GM23338 (cell line): ENCODE data around the gene ATP5PO. TPM values are rescaled to one million over a fixed set of nuclear protein-coding genes. Genes with fewer than 3 reads are reported as not detected.
"Not testable (repeated sequence)": the region's sequence is repeated elsewhere in the genome, so short reads cannot be mapped to it uniquely, and the experiment has no call there.

Source experiments
- ATAC-seq: fragments of 200-7000 bp; cut with Tn5 transposase; 3 replicates; pipeline ENCODE4 v1.9.1; 2020
- DNase-seq: peaks from one replicate; pipeline ENCODE4 v3.0.0-alpha.2; 2015; ENCODE audit warnings: low spot score
- H2AFZ ChIP-seq: fragments of 200-600 bp; sonication (generic); 2 replicates; pipeline ENCODE4 v1.8.0; 2016; ENCODE audit warnings: antibody characterized with exemption, mild to moderate bottlenecking, moderate library complexity
- H3F3A ChIP-seq: fragments of 200-600 bp; sonication (generic); replicated peaks from 2 replicates; pipeline ENCODE4 v1.8.0; 2017; ENCODE audit warnings: antibody characterized with exemption, mixed run types, low read depth
- H3K27ac ChIP-seq: fragments of 200-600 bp; sonication (generic); 2 replicates; pipeline ENCODE4 v1.6.1; 2016; ENCODE audit warnings: low read depth
- H3K27me3 ChIP-seq: fragments of 200-600 bp; sonication (generic); 2 replicates; pipeline ENCODE4 v1.8.0; 2016; ENCODE audit warnings: mild to moderate bottlenecking, mixed run types, moderate library complexity; ENCODE audit not compliant: insufficient read depth
- H3K36me3 ChIP-seq: fragments of 200-600 bp; sonication (generic); 2 replicates; pipeline ENCODE4 v1.8.0; 2016; ENCODE audit warnings: mild to moderate bottlenecking; ENCODE audit not compliant: insufficient read depth
- H3K4me1 ChIP-seq: fragments of 200-600 bp; sonication (generic); 2 replicates; pipeline ENCODE4 v1.8.0; 2016; ENCODE audit warnings: mild to moderate bottlenecking, moderate library complexity; ENCODE audit not compliant: insufficient read depth
- H3K4me2 ChIP-seq: fragments of 200-600 bp; sonication (generic); 2 replicates; pipeline ENCODE4 v1.7.1; 2017; ENCODE audit warnings: mixed run types
- H3K4me3 ChIP-seq: fragments of 200-600 bp; sonication (generic); 2 replicates; pipeline ENCODE4 v1.6.1; 2016; ENCODE audit warnings: mixed run types
- H3K79me2 ChIP-seq: fragments of 200-600 bp; sonication (generic); replicated peaks from 2 replicates; pipeline ENCODE4 v1.8.0; 2017; ENCODE audit warnings: mild to moderate bottlenecking; ENCODE audit not compliant: insufficient read depth
- H3K9me2 ChIP-seq: fragments of 200-600 bp; sonication (generic); 2 replicates; pipeline ENCODE4 v1.8.0; 2017; ENCODE audit not compliant: insufficient read depth
- H4K20me1 ChIP-seq: fragments of 200-600 bp; sonication (generic); replicated peaks from 2 replicates; pipeline ENCODE4 v1.8.0; 2017; ENCODE audit warnings: mild to moderate bottlenecking; ENCODE audit not compliant: insufficient read depth
- H3K27ac Mint-ChIP-seq: 2 replicates; pipeline ENCODE4 v1.8.0; 2020; ENCODE audit warnings: inconsistent platforms, mild to moderate bottlenecking, moderate library complexity, mixed read lengths
- H3K27me3 Mint-ChIP-seq: 3 replicates; pipeline ENCODE4 v1.8.0; 2022; ENCODE audit warnings: low read depth, mild to moderate bottlenecking, moderate library complexity, mixed read lengths, inconsistent platforms; ENCODE audit not compliant: insufficient read depth, poor library complexity
- H3K36me3 Mint-ChIP-seq: 3 replicates; pipeline ENCODE4 v1.8.0; 2021; ENCODE audit warnings: low read depth, mild to moderate bottlenecking, inconsistent platforms, moderate library complexity, mixed read lengths
- H3K4me1 Mint-ChIP-seq: 3 replicates; pipeline ENCODE4 v1.8.0; 2020; ENCODE audit warnings: mild to moderate bottlenecking, inconsistent platforms, mixed read lengths
- H3K4me3 Mint-ChIP-seq: 3 replicates; pipeline ENCODE4 v1.8.0; 2021; ENCODE audit warnings: moderate library complexity, mild to moderate bottlenecking, inconsistent platforms, mixed read lengths
- H3K9me3 Mint-ChIP-seq: 3 replicates; pipeline ENCODE4 v1.8.0; 2020; ENCODE audit warnings: moderate library complexity, mild to moderate bottlenecking, inconsistent platforms, mixed read lengths
- CREB1 ChIP-seq: fragments of 250-450 bp; sonication (Bioruptor Pico); IDR thresholded peaks from 2 replicates; pipeline ENCODE4 v1.5.0; 2020; ENCODE audit warnings: low read depth, mild to moderate bottlenecking, moderate library complexity
- EZH2 ChIP-seq: fragments of 200-600 bp; sonication (generic); IDR thresholded peaks from one replicate; pipeline ENCODE4 v1.8.0; 2017; ENCODE audit warnings: antibody characterized with exemption, mild to moderate bottlenecking, low read depth; ENCODE audit not compliant: unreplicated experiment
- EZH2phosphoT487 ChIP-seq: fragments of 200-600 bp; sonication (generic); IDR thresholded peaks from one replicate; pipeline ENCODE4 v1.8.1; 2018; ENCODE audit warnings: antibody characterized with exemption; ENCODE audit not compliant: unreplicated experiment
- JUNB ChIP-seq: IDR thresholded peaks from one replicate; pipeline ENCODE4 v1.6.1; 2016; ENCODE audit warnings: antibody characterized with exemption; ENCODE audit not compliant: unreplicated experiment
- NANOG ChIP-seq: IDR thresholded peaks from 2 replicates; pipeline ENCODE4 v1.6.1; 2016; ENCODE audit warnings: antibody characterized with exemption, borderline replicate concordance
- POLR2AphosphoS5 ChIP-seq: IDR thresholded peaks from 2 replicates; pipeline ENCODE4 v1.6.1; 2016; ENCODE audit warnings: antibody characterized with exemption, low read depth
- STAT1 ChIP-seq: IDR thresholded peaks from one replicate; pipeline ENCODE4 v1.6.1; 2016; ENCODE audit warnings: antibody characterized with exemption; ENCODE audit not compliant: unreplicated experiment
- ZNF114 ChIP-seq: fragments of 250-450 bp; sonication (Bioruptor Pico); IDR thresholded peaks from 2 replicates; pipeline ENCODE4 v1.5.0; 2020; ENCODE audit warnings: mild to moderate bottlenecking, moderate library complexity
- ZNF331 ChIP-seq: fragments of 250-450 bp; sonication (Bioruptor Pico); IDR thresholded peaks from 2 replicates; pipeline ENCODE4 v1.5.0; 2020; ENCODE audit warnings: low read depth, mild to moderate bottlenecking, moderate library complexity
- polyA plus RNA-seq: library from polyadenylated mRNA; unstranded; fragments of >200 nt; fragmentation: Nextera tagmentation; extraction: Ambion mirVana; gene quantifications from 2 replicates; pipeline ENCODE4 v1.2.1, GENCODE V29; 2016
- total RNA-seq: library from RNA; depleted of rRNA; stranded (reverse); fragments of >200 nt; shearing (Covaris generic); gene quantifications from 2 replicates; pipeline ENCODE4 v1.2.3, GENCODE V29; 2014
- TF ChIP-seq, protein P1 (sequence below): IDR thresholded peaks from one replicate; pipeline ENCODE4 v1.6.1; 2018; ENCODE audit warnings: antibody characterized with exemption; ENCODE audit not compliant: unreplicated experiment

The ATP5PO gene
- total and polyA plus RNA-seq, 2 experiments from 2014 or later = 244 to 522 TPM

DNA sequence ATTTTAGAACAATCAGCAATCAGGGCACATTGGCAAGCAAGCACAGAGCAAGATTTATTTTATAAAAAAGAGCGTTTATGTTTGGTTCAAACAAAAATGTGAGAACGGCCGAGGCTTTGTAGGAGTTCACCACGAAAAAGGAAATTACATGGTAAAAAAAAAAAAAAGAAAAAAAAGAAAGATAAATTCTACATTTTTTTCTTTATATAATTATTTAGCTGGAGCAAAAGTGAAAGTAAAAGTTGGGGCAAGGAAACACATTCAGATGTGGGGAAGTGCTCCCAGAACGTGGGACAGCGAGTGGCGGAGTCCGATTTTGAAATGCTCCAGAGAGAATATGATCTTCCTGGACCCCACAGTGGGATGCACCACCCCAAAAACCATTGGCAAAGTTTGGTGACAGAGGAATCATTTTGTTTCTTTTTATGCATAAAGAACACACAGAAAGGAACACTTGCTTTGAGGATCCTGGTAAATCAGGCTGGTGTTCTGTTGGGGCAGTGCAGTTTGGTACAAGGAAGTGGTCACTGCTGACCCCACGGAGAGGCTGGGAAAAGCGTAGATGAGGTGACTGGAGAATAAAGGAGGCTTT, 16.3 kb upstream of the ATP5PO start:
- peaks cover 2% of the 10 kb centered on the region for H3K27me3 Mint-ChIP-seq
- peaks cover 17% of the 10 kb centered on the region for H3K4me1 ChIP-seq
- peak overlapping the region; percentile 91 for H3K27ac Mint-ChIP-seq
- no peaks in the 10 kb centered on the region for H3K27me3 ChIP-seq
- peaks cover 13% of the 10 kb centered on the region for H3K4me1 Mint-ChIP-seq
- no peak for DNase-seq
- peak overlapping the region; percentile 76 for H3K4me3 Mint-ChIP-seq
- peaks cover 11% of the 10 kb centered on the region for H3K9me3 Mint-ChIP-seq
- H3K9me2 ChIP-seq = peaks cover 3% of the 10 kb centered on the region; the same call in 1 of the 2 replicates
- no peak for ATAC-seq
- no peaks in the 10 kb centered on the region for H3K36me3 ChIP-seq
- H2AFZ ChIP-seq = no peak overlapping the region
- no peaks in the 10 kb centered on the region for H4K20me1 ChIP-seq
- TF ChIP-seq STAT1 = no peak
- TF ChIP-seq POLR2AphosphoS5 = no peak
- peak overlapping the region; percentile 70 for H3K27ac ChIP-seq
- no peaks in the 10 kb centered on the region for H3F3A ChIP-seq
- peaks cover 32% of the 10 kb centered on the region for H3K79me2 ChIP-seq
- peak overlapping the region; percentile 54 for H3K4me3 ChIP-seq
- peak overlapping the region; percentile 74 for H3K4me2 ChIP-seq
- H3K36me3 Mint-ChIP-seq = peaks cover 11% of the 10 kb centered on the region

DNA sequence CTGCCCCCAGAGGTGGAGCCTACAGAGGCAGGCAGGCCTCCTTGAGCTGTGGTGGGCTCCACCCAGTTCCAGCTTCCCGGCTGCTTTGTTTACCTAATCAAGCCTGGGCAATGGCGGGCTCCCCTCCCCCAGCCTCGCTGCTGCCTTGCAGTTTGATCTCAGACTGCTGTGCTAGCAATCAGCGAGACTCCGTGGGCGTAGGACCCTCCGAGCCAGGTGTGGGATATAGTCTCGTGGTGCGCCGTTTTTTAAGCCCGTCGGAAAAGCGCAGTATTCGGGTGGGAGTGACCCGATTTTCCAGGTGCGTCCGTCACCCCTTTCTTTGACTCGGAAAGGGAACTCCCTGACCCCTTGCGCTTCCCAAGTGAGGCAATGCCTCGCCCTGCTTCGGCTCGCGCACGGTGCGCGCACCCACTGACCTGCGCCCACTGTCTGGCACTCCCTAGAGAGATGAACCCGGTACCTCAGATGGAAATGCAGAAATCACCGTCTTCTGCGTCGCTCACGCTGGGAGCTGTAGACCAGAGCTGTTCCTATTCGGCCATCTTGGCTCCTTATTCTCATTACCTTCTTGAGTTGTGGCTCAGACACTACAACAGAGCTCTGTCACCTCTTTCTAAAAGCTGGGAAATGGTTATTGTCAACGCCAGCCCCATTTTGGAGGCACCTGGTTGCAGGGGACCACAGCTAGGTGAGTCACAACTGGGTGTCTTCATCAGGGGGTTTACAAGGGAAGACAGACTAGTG, 15.6 kb upstream of the ATP5PO start:
- Histone ChIP-seq H3K4me2 (peak overlapping the region; percentile 74), H3K4me3 (peak overlapping the region; percentile 54), H3K4me1 (peaks cover 17% of the 10 kb centered on the region), H3K27ac (peak overlapping the region; percentile 70), H3K79me2 (peaks cover 32% of the 10 kb centered on the region)
- H3F3A ChIP-seq, H2AFZ ChIP-seq, H3K27me3 ChIP-seq, H4K20me1 ChIP-seq, H3K9me2 ChIP-seq, H3K27me3 Mint-ChIP-seq, H3K36me3 ChIP-seq: not testable (repeated sequence)
- peak; percentile 79 for ATAC-seq
- DNase-seq = peak; percentile 63
- H3K9me3 Mint-ChIP-seq = peaks cover 11% of the 10 kb centered on the region
- peaks cover 13% of the 10 kb centered on the region for H3K4me1 Mint-ChIP-seq
- H3K36me3 Mint-ChIP-seq = peaks cover 11% of the 10 kb centered on the region
- H3K27ac Mint-ChIP-seq = peak overlapping the region; percentile 91
- peak overlapping the region; percentile 76 for H3K4me3 Mint-ChIP-seq

GRCh38 chr21:33926248-33926647, 10.6 kb upstream of the ATP5PO start:
- not testable (repeated sequence) for H3K9me3 Mint-ChIP-seq, H3K36me3 ChIP-seq, H3K4me3 Mint-ChIP-seq, H3F3A ChIP-seq, H3K9me2 ChIP-seq, H3K4me1 ChIP-seq, H3K4me3 ChIP-seq, H2AFZ ChIP-seq, H3K36me3 Mint-ChIP-seq, H3K79me2 ChIP-seq, H3K27ac Mint-ChIP-seq, H3K4me2 ChIP-seq, ATAC-seq, H3K4me1 Mint-ChIP-seq, H3K27me3 ChIP-seq, DNase-seq, H3K27ac ChIP-seq, H4K20me1 ChIP-seq
- peaks cover 14% of the 10 kb centered on the region for H3K27me3 Mint-ChIP-seq

DNA sequence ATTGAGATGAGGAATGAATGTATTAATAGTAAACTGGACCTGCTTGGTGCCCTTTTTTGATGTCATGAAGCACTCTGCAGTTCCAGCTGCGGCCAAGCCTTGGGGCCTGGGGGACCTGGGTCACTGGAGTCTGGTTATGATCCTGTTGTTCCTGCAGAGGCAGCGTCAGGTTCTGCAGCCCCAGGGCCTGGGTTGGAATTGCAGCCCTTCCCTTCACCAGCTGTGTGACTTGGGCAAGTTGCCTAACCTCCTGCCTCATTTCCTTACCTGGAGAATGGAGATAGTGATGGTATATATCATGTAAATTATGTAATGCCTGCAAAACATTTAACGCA, 9.1 kb upstream of the ATP5PO start:
- Histone ChIP-seq H2AFZ (peak overlapping the region; percentile 96), H3K4me2 (no peak overlapping the region), H4K20me1 (no peaks in the 10 kb centered on the region)
- no peak for TF ChIP-seq EZH2
- no peak for TF ChIP-seq CREB1 (CRISPR knock-in tag)
- no peak for TF ChIP-seq NANOG
- TF ChIP-seq EZH2phosphoT487 = no peak
- TF ChIP-seq JUNB = no peak
- TF ChIP-seq POLR2AphosphoS5 = no peak
- TF ChIP-seq ZNF114 = no peak
- TF ChIP-seq, protein P1, sequence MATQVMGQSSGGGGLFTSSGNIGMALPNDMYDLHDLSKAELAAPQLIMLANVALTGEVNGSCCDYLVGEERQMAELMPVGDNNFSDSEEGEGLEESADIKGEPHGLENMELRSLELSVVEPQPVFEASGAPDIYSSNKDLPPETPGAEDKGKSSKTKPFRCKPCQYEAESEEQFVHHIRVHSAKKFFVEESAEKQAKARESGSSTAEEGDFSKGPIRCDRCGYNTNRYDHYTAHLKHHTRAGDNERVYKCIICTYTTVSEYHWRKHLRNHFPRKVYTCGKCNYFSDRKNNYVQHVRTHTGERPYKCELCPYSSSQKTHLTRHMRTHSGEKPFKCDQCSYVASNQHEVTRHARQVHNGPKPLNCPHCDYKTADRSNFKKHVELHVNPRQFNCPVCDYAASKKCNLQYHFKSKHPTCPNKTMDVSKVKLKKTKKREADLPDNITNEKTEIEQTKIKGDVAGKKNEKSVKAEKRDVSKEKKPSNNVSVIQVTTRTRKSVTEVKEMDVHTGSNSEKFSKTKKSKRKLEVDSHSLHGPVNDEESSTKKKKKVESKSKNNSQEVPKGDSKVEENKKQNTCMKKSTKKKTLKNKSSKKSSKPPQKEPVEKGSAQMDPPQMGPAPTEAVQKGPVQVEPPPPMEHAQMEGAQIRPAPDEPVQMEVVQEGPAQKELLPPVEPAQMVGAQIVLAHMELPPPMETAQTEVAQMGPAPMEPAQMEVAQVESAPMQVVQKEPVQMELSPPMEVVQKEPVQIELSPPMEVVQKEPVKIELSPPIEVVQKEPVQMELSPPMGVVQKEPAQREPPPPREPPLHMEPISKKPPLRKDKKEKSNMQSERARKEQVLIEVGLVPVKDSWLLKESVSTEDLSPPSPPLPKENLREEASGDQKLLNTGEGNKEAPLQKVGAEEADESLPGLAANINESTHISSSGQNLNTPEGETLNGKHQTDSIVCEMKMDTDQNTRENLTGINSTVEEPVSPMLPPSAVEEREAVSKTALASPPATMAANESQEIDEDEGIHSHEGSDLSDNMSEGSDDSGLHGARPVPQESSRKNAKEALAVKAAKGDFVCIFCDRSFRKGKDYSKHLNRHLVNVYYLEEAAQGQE = no peak
- TF ChIP-seq ZNF331 (CRISPR knock-in tag) = no peak
- no peak for TF ChIP-seq STAT1

More for the DNA sequence above, 9.1 kb upstream of the ATP5PO start:
- ATAC-seq = peak; percentile 39; the same call in 2 of the 3 replicates
- H3K4me3 Mint-ChIP-seq = no peak overlapping the region
- no peak for DNase-seq
- no peaks in the 10 kb centered on the region for H3F3A ChIP-seq
- H3K27me3 ChIP-seq = no peaks in the 10 kb centered on the region
- H3K36me3 ChIP-seq = no peaks in the 10 kb centered on the region
- no peaks in the 10 kb centered on the region; the same call in 2 of the 3 replicates for H3K4me1 Mint-ChIP-seq
- H3K9me3 Mint-ChIP-seq = peaks cover 9% of the 10 kb centered on the region; the same call in 2 of the 3 replicates
- peaks cover 9% of the 10 kb centered on the region; the same call in 2 of the 3 replicates for H3K36me3 Mint-ChIP-seq
- H3K9me2 ChIP-seq = no peaks in the 10 kb centered on the region
- no peak overlapping the region for H3K4me3 ChIP-seq
- H3K27ac Mint-ChIP-seq = no peak overlapping the region
- no peak overlapping the region for H3K27ac ChIP-seq
- no peaks in the 10 kb centered on the region for H3K79me2 ChIP-seq
- no peaks in the 10 kb centered on the region for H3K4me1 ChIP-seq
- H3K27me3 Mint-ChIP-seq = peaks cover 17% of the 10 kb centered on the region
